Activated gamma-delta T cell treated with anti-CD3 and anti-CD28 coated beads, Interleukin-2, amount 50 U/mL, for 16 hours (primary cell): Measurements from ENCODE around the gene MAEA.
"Not testable (repeated sequence)": the region's sequence is repeated elsewhere in the genome, so short reads cannot be mapped to it uniquely, and the experiment has no call there.

Experiments used
- DNase-seq: peaks from one replicate; pipeline ENCODE4 v3.0.0-alpha.2; 2020; ENCODE audit warnings: low read depth

The MAEA gene

DNA sequence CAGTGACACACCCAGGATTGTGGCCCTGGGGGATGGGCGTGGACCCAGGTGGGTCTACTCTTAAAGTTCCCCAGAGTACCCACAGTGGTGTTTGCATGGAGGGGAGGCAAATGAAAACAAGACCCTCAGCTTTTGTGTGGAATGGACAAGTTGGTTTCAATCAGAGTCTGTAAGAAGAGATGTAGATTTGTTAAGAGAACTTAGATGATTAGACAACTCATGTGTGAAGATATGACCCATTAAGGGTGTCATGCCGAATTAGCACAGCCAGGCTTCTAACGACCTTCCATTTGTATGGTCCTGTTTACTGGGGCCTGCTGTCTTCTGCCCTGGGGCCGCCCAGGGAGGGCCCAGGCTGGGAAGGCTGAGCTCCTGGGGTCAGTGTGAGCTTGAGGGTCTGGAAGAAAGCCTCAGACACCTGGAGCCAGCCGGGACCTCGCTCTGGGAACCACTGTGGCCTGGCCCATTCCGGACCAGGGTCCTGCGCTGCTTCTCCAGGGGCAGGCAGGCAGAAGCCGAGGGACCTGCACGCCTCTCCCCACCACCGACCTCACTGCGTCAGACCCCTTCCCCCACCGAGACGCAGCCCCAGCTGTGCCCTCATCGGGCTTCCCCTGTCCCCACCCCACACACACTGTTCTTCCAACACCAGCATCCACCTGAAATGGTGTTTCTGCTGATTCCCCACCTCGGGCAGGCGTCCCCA is 77.7 kb downstream of the MAEA start:
- DNase-seq, result no peak

DNA sequence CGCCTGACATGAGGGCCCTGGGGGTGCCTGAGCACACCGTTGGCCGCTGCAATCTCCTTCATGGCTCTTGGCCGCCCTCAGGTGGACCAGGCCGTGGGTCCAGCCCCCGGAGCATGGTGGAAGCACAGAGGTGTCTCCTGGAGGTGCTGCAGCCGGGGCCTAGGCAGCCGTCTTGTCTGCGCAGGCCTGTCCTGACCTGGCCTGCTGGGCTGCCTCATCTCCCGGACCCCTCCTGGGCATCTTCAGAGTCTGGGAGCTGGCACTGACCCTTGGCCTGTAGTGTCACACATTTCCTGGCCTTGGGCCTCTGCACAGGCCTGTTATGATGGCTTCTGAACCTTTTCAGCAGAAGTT is 78.2 kb downstream of the MAEA start:
- no peak for DNase-seq

DNA sequence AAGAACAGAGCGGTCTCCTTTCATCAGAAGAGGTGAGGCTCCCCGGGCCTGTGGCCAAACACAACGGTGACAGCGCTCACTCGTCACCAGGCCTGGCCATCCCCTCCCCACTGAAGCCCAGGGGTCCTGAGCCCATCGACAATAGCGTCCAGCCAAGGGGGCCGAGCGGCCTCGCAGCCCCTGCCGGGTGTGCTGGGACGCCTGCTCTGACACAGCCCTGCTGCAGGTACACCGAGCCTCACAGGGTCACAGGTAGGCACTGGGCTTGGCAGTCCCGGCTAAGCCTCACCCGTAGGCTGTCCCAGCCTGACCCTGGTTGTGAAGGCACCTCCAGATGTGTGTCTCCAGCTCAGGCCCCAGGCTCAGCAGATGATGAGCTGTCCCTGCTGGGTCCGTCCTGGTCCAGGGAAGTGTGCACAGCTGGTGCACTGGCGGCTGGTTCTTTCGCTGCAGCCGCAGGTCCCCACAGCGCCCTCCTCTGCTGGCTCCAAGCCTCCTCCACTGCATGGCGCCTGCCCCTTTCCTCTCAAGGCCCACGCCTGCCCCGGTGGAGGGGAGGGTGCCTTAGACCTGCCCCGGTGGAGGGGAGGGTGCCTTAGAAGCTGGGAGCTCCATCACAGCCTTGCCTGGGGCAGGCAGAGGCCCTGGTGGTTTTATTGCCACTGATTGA is 78.9 kb downstream of the MAEA start:
- DNase-seq, result no peak

DNA sequence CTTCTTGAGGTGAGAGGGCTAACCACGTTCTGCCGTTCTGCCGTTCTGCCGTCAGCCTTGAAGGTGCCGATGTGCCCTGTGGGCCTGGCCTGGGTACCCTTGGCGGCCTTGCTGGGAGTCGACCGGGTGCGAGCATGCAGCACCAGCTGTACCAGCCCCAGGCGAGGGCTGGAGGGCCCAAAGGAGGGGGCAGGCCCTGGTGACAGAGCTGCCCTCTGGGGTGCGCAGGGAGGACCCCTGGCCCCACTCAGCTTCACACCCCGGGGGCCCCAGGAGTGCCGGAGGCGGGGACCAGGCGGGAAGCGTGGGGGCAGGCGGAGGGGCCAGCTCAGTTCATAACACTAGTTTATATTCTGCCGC is 79.4 kb downstream of the MAEA start:
- DNase-seq, result no peak

DNA sequence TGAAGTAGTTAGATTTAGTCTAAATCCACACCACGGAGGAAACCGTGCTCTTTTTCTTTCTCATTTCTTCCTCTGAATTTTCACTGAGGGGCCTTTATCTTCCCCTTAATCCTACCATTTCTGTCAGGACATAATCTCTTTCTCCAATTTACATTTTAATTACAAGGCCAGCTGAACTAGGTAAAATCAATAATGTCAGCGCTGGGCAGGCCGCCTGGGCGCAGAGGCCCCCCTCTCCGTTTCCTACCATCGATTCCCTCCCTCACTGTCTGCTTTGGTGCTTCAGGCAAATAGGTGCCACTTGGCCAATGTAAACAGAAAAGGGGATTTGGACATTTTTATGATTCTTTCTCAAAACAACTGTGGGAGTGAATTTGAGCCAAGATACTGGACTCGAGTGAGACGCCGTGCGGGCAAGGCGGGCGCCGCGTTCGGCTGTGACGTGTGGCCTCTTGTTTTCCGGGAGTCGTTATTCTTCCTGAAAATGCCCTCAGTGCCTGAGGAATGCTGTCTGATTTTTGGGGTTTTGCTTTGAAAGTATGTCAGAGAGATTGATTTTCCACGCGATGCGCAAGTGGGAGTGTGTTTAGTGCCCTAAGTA is 79.9 kb downstream of the MAEA start:
- DNase-seq, result no peak

DNA sequence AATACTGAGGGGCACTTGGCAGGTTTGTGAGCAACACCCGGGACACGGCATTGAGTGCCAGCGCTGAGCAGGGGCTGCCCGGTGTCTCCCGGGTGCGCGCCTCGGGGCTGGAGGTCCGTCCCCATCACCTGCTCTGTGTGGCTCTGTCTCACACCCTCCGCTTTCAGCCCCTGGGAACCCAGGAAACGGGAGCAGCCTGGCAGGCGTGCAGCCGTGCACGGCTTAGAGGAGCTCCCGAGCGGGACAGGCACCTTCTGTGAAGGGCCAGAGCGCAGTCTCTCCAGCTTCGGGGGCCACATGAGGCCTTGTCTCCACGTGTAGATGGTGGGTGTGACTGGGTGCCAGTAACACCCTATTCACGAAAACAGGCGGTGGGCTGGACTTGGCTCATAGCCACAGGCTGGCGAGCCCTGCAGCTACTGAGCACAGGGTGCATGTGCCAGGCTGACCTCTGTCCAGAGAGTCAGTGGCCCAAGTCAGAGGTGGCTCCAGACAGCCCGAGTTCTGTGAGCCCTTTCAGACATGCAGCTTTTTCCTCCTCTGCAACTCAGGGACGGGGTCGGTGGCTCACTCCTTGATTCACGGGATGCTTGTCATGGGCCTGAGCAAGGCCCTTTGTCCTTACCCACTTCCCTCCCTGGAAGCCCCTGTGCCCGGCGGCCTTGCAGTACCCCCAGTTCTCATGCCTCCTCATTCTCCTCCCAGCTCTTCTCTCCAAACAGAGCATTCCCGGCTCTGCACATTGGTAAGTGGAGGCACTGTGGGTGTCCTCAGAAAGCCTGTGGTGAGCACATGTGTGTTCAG is 80.8 kb downstream of the MAEA start:
- DNase-seq, result no peak

DNA sequence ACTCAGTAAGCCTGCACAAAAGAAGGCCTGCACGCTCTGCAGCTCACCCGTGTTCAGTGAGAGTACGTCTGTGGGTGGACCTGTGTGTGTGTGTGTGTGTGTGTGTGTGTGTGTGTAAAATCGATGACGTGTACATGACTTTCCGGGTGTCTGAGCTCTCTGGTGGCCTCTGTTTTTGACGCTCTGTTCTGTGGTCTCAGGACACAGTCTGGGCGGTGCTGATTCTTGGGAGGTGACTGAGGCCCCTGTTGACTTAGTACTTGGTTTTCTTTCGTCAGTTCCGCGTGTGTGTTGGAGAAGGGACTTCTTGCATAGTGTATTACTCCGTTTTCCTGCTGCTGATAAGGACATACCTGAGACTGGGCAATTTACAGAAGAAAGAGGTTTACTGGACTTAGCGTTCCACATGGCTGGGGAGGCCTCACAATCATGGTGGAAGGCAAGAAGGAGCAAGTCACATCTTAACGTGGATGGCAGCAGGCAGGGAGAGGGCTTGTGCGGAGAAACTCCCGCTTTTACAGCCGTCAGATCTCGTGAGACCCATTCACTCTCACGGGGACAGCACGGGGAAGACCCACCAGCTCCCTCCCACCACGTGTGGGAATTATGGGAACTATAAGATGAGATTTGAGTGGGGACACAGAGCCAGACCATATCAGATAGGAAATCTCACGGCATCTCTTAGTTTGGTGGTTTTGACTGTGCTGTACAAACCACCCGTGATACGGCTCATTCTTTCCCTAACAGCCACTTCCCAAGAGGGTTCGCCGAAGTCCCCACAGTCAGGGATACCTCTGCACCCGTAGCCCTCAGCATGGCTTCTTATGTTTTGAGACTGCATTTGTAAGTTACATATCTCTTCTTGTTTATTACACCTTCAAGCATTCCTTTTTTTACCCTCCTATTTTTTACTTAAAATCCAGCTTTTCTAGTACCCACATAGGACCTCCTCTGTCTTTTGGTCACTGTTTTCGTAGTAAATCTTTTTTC is 81.8 kb downstream of the MAEA start:
- no peak for DNase-seq

DNA sequence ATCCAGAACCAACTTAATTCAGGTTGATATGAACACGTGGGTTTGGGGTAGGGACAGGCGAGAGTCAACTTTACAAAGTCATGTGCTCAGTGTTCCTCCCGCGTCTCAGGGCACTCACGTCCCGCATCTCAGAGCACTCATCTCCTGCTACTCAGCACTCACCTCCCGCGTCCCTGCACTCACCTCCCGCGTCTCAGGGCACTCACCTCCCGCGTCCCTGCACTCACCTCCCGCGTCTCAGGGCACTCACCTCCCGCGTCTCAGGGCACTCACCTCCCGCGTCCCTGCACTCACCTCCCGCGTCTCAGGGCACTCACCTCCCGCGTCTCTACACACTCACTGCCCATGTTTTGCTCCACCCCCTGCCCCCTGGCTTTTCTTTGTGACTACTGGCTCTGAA is 82.9 kb downstream of the MAEA start:
- not testable (repeated sequence) for DNase-seq

DNA sequence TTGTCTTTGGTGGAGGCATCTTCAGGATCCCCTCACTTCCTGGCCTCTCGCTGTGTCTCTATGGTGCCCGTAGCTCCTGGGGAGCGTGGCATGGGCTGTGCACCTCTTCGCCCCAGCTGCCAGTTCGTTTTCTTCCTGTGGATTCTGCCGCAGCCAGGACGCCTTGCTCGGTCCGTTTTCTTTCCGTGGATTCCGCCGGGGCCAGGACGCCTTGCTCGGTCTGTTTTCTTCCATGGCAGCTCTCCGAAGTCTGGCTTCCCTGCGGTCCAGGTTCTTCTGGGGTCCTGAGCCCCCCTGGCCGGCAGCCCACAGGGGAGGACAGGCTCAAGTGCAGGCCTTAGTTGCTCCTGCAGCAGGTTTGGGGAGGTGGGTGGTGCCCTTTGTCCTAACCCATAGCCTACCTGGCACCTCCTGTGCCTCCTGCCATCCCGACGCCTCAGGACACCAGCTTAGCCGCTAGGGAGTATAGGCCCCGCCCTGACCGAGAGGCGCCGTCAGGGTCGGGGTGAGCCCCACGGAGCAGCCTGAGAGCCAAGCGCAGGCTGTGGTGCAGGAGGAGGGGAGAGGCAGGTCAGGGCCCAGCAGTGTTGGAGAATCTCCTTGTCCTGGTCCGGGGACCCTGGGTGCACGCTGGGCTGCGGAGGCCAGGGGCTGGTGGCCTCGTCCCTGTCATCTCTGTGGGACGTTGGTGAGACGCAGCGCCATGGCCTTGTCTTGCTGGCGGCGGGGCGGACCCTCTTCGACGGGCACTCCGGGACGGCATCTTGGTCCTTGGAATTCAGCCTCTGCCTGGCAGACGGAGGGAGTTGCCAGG is 84.4 kb downstream of the MAEA start:
- no peak for DNase-seq

DNA sequence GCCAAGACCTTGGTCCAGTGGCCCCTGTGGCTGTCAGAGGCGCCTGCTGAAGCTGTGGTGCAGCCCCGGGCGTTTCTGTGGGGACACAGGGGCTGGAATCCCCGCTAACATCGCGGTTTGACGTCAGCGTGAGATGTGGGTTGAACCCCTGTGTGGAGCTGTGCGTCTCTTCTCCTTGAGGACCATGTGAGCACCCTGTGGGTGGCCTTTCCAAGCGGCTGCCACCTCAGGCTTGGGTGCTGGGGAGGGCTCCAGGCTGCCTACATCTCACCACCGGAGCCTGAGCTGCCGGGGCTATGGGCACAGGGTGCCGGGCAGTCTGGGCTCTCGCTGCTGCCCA is 85.0 kb downstream of the MAEA start:
- DNase-seq, result no peak

DNA sequence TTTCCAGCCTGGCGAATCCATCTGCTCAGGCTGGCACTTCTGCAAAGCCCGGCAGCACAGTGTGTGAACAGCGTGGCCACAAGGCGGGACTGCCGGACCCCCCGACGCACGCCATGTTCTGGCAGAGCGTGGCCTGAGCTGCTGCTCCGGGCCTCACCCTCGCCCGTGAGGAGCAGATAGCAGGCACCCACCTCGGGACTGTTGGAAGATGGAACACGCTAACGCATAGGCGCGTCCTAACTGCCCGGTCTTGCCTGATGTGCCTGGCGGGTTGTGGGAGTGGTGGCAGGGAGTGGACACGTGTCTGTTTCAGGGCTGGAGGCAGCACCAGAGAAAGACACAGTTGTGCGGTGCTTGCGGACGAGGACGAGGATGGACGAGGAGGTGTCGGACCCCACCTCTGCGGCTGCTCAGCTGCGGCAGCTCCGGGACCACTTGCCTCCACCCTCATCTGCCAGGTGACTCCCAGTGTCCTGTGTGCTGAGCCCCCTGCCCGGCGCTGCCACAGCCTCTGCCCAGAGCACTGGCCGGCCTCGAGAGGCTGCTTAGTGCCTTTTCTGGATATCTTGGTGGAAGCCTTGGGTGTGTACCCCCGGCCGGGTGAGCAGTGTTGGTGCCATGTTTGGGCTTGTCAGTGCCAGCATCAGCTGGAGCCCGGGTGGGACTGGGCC is 85.5 kb downstream of the MAEA start:
- no peak for DNase-seq

DNA sequence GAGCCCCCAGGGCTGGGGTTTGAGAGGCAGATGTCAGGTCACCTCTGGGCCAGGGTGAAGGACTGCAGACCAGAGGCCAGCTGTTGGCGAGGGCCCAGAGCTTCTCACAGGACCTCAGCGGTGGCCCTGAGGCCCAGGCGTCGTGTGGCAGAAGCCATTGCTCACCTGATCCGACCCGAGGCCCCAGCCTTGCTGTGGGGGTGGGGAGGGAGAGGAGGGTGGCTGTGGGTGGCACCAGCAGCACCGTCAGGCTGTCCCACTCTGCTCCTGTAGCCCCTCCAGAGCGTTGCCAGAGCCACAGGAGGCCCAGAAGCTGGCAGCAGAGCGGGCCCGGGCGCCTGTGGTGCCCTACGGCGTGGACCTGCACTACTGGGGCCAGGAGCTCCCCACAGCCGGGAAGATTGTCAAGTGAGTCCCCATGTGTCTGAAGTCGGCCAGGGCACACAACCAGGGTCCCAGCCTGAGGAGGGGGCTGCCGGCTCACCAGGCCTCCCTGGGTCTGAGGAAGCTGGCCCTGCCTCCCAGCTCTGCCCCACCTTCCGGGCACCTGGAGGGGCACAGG is 86.2 kb downstream of the MAEA start:
- DNase-seq, result no peak

DNA sequence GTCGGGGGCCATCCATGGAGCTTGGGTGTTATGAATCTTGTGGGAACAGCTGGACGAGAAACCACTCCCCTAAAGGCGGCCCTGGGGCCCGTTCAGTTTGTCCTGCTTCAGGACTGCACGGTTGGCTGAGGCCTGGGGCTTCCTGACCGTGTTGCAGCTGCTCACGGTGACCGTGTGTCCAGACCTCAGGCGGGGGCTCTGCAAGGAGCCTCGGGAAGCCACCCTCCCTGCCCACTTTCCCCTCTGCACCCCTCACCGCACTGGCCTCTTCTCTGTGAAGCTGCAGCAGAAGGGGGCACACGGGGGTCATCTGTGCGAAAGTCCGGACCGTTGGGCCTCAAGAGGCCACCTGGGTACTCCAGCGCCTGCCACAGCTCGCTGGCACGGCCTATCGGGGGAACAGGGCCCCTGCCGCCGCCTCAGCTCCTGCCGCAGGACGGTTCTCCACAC is 86.7 kb downstream of the MAEA start:
- DNase-seq, result no peak

DNA sequence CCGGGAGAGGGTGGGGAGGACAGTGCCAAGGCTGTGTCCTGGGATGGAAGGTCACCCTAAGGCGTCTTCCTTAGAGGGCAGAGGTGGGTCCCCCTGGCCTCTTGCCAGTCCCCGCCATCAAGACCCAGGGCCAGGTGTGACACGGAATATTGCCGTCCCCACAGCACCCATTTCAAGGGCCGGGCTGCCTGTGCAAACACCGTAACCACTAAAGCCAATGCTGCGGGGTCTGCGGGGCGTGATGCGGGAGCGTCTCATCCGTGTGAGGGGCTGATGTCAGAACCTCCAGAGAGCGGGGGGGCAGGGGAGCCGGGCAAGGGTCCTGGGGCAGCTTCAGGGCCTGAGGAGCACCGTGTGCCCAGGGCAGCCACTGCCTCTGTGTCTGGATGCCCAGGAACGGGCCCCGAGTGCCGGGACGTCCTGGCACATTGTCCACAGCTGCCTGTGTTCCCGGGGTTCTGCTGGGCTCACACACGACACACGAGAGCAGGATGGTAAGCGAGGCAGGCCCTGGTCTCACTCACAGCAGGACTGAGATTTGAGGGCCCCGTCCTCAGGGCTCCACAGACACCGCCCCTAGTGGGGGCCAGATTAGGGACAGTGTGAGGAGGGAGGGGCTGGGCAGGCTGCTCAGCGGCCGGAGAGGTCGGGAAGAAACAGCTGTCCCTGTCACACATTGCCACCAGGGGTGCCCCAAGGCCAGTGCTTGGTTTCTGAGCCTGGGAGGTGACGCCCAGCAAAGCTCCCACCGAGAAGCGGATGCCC is 87.3 kb downstream of the MAEA start:
- DNase-seq, result no peak

DNA sequence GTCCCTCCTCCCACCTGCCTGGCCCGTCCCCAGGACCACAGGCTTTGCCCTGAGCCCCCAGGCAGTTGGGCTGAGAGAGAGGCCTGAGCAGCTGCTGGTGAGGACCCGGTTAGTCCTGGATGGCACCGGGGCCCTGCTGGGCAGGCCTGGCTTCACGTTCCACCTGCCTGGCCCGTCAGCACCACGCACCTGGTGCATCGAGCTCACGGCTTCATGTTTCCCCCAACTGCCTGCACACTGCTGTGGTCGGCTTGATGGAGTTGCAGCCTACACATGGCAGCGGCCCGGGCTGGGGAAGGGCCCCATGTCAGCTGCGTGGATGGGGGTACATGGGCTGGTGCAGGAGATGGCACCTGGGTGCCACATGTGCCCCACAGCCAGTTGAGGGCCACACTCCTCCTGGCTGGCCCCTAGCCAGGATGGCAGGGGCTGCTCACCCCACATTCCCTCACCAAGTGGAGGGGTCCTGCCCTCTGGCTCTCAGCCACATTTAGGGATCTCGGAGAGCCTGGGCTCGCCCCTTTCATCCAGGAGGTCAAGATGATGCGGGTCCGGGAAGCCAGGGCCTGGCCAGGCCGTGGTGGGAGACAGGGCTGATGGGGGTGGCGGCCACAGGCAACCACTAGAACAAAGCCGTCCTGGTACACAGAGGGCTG is 88.0 kb downstream of the MAEA start:
- DNase-seq, result no peak

DNA sequence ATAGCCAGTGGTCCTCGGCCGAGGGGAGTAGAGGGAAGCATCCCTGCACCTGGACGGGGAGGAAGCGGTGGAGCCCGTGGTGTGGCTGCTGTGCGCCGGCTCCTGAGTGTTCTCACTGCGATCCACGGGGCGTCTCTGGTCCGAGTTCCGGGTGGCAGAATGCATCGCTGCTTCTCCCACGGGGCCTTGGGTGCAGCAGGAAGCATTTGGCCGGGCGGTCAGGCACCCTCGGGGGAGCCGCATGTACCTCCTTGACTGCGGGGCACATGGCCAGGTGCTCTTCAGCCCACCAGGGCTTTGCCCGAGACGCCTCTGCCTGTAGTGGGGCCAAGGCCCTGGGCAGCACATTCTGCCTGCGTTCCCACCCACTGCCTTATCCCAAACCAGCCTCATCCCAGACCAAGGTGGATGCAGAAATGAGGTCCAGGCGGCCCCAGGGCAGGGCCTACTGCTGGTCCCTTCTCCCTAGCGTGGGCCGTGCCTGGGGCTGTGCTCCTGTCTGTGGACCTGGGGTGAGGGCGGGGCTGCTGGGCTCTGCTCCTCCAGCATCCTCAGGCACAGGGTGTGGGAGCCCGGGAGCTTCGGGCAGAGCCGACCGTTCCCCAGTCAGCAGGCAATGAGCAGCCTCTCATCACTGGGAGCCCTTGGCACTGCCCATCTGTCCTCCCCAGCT is 89.0 kb downstream of the MAEA start:
- DNase-seq, result no peak

DNA sequence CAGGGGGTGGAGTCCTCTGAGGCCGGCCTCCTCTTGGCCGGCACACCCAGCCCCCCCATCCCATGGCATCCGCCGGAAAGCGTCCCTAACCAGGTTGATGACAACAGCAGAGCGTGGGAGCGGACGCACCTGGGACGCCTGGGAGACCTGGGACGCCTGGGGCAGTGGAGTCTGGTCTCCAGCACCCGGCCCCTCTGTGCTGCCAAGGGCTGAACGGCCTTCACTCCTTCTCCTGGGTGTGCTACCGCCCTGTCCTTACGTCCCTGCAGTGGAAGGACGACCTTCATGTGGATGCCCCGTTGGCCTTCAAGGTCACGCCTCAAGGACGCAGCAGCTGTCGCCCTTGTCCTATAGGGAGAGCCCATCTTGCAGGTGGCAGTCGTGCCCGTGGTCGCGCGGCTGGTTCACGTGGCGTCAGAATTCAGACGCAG is 89.7 kb downstream of the MAEA start:
- DNase-seq, result no peak

DNA sequence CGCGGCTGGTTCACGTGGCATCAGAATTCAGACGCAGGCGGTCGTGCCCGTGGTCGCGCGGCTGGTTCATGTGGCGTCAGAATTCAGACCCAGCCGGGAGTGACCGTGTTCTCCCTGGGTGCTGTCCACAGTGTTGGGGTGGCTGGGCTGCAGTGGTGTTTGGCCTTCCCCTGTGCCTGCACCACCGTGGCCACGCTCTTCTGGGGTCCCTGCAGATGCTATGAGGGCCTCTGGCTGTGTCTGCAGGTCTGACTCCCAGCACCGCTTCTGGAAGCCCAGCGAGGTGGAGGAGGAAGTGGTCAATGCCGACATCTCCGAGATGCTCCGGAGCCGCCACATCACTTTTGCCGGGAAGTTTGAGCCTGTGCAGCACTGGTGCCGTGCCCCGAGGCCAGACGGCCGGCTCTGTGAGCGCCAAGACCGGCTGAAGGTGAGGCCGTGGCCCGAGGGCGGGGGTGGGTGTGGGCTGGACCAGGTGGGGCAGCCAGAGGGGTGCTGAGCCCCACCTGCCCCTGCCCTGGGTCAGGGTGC is 90.2 kb downstream of the MAEA start:
- no peak for DNase-seq
